Measurements from ENCODE around the gene MAGOH.

Gene MAGOH

GRCh38 chr1:53195246-53196016 is 42.9 kb downstream of the MAGOH start:
- no peak for TF ChIP-seq GATA2 (IDR thresholded peaks at IDR 0.05; ENCODE audit: low read depth, low read length)
- TF ChIP-seq GATA3 (IDR thresholded peaks at IDR 0.05; ENCODE audit: low read depth, low read length), result no peak

- TF ChIP-seq GATA2 (IDR thresholded peaks at IDR 0.05; ENCODE audit: low read depth, low read length) (no peak), GATA3 (IDR thresholded peaks at IDR 0.05; ENCODE audit: low read depth, low read length) (no peak)
These were observed 48.1 kb downstream of the MAGOH start for GRCh38 chr1:53190210-53190611.

GRCh38 chr1:53189061-53189460 is 49.3 kb downstream of the MAGOH start:
- TF ChIP-seq GATA2 (IDR thresholded peaks at IDR 0.05; ENCODE audit: low read depth, low read length) (no peak), GATA3 (IDR thresholded peaks at IDR 0.05; ENCODE audit: low read depth, low read length) (no peak)

GRCh38 chr1:53188099-53188498 is 50.2 kb downstream of the MAGOH start:
- TF ChIP-seq GATA2 (IDR thresholded peaks at IDR 0.05; ENCODE audit: low read depth, low read length), result no peak
- TF ChIP-seq GATA3 (IDR thresholded peaks at IDR 0.05; ENCODE audit: low read depth, low read length), result no peak

DNA sequence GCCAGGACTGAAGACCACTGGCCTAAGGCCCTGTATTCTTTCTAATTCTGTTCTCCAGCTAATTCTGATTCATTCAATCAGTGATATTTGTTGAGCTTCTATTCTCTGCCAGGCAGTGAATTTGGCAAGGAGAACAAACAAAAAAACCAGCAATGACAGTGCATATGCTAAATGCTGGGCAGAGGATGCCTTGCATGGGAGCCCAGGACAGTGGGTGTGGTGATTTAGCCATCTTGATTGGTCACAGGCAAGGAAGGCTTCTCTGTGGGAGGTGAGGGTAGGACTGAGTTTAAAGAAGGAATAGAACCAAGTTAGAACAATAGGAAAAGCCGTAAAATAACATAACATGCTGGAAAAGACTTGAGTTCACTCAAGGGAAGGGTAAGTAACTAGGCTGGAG is 50.9 kb downstream of the MAGOH start:
- no peak for TF ChIP-seq GATA2 (IDR thresholded peaks at IDR 0.05; ENCODE audit: low read depth, low read length)
- no peak for TF ChIP-seq GATA3 (IDR thresholded peaks at IDR 0.05; ENCODE audit: low read depth, low read length)

DNA sequence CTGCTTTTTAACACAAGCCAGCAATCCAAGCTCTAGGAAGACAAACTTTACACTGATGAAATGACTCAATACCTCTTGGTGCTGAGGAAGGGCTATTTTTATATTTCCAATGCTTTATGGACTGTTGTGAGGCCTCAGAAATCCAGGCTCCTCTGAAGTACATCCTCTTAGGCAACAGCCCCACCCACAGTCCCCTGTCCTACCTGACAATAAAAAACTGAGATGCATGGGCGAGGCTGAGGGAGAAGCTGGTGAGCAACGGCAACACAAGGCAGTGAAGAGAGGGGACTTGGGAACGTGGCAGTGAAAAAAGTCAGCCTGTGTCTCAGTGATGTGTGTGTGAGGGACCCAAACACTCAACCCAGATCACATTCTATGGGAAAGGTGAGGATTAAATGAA is 51.8 kb downstream of the MAGOH start:
- no peak for TF ChIP-seq GATA3 (IDR thresholded peaks at IDR 0.05; ENCODE audit: low read depth, low read length)
- no peak for TF ChIP-seq GATA2 (IDR thresholded peaks at IDR 0.05; ENCODE audit: low read depth, low read length)

- TF ChIP-seq GATA3 (IDR thresholded peaks at IDR 0.05; ENCODE audit: low read depth, low read length) (no peak), GATA2 (IDR thresholded peaks at IDR 0.05; ENCODE audit: low read depth, low read length) (no peak)
These were observed 55.0 kb downstream of the MAGOH start for GRCh38 chr1:53183095-53183990.

- TF ChIP-seq GATA3 (IDR thresholded peaks at IDR 0.05; ENCODE audit: low read depth, low read length) (no peak), GATA2 (IDR thresholded peaks at IDR 0.05; ENCODE audit: low read depth, low read length) (no peak)
These were observed 55.6 kb downstream of the MAGOH start for GRCh38 chr1:53182716-53183094.

DNA sequence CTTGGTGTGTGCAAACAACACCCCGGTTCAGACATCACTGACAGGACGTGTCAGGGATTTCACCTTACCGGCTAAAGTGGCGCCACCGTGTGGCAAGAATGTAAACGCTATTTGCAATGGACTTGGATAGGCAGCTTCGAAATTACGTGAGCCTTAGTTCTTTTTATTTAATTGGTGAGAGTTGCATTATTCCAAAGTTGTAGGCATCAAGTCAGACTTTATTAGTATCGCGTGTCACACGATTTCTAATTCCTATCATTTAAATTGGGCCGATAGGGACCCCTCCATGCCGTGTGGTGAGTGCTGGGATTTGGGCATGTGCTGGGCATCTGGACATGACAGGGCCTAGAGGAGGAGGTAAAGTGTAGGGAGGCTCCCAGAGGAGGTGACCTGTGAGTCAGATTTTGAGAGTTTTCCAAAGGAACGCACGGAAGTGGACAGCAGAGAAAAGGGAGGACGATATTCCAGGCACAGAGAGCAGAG is 56.2 kb downstream of the MAGOH start:
- TF ChIP-seq GATA3 (IDR thresholded peaks at IDR 0.05; ENCODE audit: low read depth, low read length), result no peak
- TF ChIP-seq GATA2 (IDR thresholded peaks at IDR 0.05; ENCODE audit: low read depth, low read length), result no peak

DNA sequence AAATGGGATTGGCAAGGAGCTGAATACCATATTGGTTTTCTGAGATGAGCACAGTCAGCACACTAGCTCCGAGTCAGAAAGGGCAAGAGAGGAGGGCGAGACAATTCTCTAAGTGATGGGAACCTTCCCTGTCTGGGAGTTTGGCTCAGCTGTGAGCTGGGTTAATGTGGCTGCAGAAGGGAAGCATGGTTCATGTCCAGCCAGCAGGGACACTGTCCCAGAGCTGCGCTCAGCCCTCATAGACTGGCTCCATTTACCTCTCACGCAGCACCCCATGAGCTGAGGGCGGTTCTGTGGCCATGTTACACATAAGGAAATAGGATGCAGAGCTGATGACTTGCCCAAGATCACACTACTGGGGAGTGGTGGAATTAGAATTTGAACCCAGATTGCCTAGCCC is 57.4 kb downstream of the MAGOH start:
- TF ChIP-seq GATA3 (IDR thresholded peaks at IDR 0.05; ENCODE audit: low read depth, low read length), result no peak
- no peak for TF ChIP-seq GATA2 (IDR thresholded peaks at IDR 0.05; ENCODE audit: low read depth, low read length)

DNA sequence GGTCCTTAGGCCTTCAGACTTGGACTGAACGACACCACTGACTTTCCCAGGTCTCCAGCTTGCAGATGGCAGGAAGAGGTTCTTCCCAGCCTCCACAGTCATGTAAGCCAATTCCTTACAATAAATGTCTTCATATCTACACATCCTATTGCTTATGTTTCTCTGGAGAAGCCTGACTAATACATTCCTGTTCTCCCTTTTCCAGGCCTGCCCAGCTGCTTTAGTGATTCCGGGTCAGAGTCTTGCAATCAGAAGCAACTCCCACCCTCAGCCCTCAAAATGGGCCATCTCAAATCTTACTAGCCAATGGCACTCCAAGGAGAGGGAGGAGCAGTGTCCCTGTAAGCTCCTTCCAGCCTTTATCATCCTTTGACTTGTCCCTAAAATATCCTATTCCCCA is 58.1 kb downstream of the MAGOH start:
- TF ChIP-seq GATA3 (IDR thresholded peaks at IDR 0.05; ENCODE audit: low read depth, low read length) (no peak), GATA2 (IDR thresholded peaks at IDR 0.05; ENCODE audit: low read depth, low read length) (no peak)
